CD4-positive, alpha-beta T cell treated with Interleukin-4 for 4 hours (primary cell): ENCODE data around the gene C7orf57.

Experiments
- DNase-seq: peaks from one replicate; pipeline ENCODE4 v3.0.0-alpha.2; 2020

The C7orf57 gene

DNA sequence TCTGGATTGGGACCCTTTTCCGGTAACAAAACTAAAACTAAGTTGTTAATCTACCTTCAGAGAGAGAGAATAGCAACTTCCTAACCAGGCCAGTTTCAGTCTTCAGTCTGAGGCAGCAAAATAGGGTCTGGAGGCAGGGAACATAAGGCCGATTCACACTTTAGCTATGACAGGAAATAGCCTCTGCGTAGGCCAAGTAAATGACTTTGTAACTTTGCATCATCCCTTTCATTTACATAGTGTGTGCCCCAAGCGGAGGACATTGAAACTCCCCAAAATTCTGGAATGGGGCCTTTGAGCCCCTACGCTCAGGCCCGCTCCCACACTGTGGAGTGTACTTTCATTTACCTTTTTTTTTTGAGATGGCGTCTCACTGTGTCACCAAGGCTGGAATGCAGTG, 52.0 kb downstream of the C7orf57 start:
- peak; percentile 35 for DNase-seq

DNA sequence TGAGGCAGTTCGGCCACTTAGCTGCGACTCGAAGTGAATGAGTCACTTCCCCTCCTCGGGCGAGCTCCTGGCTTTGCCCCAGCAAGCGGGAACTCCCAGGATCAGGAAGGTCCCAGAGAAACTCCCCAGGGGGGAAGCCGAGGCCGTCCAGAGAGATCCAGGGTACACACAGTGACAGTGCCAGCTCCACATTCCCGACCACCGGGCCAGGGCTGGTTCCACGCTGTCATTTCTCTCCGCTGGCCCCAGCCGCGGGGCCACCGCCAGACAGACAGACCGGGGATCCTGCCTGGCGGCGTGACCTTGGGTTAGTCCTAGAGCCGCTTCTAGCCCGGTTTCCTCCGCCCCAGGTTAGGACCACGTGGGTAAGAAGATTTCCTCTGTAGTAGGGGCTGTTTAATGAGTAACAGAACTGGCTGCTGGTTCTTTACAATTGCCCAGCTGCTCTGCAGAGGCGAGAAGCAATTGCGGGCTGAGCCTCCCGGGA, 53.3 kb downstream of the C7orf57 start:
- DNase-seq: no peak

DNA sequence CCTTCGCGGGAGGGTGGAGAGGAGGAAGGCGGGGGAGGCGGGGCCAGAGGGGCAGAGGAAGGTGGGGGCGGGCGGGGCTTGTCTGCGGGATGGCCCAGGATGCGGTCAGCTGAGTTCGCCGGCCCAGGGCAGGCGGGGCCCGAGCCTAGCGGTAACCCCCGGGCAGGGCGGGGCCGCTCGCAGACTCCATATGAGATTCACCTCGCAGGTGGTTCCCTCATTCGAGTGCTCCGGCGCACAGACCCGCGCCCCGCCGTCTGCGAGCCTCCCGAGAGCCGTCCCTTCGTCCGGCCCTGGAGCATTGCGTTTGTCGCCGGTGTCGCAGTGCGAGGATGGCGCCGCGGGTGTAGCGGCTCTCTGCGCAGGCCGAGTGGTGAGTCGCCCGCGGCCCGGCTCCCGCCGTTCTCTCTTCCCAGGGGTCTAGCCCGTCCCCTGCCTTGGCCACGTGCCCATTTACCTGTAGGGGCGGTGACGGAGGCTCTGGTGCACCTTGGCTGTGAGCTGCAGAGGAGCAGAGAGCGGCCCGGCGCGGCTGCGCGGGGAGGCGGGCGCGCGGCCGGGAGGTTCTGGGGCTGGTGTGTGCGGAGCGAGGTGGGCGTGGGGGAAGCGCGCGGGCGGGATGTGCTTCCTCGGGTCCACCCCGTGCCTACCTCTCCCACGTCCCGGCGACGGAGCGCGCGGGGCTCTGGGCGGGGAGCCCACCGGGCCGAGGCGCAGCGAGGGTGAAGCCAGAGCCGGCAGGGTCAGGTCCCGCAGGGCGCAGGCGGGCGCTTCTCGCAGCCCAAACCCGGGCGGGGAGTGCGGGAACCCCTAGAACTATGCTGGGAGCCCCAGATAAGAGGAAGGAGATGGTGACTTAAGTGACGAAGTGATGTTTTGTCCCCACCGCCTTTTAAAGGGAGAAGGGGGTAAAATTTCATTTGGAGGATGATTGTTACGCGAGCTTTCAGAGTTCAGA, 54.0 kb downstream of the C7orf57 start, which contains the start of gene UPP1:
TSS of gene UPP1 (plus strand) at position 220 of the 958 bp plus-strand sequence. CDS start 5,519 bp downstream, outside the sequence.
- DNase-seq: peak; percentile 98

DNA sequence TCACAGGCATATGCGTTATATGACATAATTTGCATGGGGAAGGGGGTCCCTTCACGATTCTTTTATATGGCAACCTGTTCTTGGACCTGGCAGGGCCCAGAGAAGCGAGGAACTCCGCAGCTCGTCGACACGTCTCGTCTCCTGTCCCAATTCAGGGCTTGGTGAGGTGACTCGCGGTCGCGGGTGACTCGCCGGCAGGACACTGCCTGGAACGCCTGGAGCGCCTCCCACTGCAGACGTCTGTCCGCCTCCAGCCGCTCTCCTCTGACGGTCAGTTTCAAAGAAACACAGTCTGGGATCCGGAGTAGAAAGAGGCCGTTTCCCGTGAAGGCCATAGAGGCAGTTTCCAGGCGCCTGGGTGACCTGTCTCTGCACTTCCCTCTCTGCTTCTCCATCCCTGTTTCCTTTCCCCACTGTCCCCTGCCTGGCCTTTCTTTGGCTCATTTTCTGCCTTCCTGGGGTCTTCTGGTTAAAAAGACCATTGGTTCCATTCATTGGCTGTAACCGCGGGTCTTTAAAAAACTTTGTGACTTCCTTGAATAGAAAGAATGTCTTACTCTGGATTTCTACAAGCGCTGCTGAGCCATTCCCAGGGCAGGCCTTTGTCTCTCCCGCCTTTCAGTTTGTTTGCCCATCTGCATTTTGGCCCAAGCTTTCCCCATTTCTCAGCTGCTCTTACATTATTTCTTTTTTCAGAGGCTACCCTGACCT, 54.9 kb downstream of the C7orf57 start:
- no peak for DNase-seq

DNA sequence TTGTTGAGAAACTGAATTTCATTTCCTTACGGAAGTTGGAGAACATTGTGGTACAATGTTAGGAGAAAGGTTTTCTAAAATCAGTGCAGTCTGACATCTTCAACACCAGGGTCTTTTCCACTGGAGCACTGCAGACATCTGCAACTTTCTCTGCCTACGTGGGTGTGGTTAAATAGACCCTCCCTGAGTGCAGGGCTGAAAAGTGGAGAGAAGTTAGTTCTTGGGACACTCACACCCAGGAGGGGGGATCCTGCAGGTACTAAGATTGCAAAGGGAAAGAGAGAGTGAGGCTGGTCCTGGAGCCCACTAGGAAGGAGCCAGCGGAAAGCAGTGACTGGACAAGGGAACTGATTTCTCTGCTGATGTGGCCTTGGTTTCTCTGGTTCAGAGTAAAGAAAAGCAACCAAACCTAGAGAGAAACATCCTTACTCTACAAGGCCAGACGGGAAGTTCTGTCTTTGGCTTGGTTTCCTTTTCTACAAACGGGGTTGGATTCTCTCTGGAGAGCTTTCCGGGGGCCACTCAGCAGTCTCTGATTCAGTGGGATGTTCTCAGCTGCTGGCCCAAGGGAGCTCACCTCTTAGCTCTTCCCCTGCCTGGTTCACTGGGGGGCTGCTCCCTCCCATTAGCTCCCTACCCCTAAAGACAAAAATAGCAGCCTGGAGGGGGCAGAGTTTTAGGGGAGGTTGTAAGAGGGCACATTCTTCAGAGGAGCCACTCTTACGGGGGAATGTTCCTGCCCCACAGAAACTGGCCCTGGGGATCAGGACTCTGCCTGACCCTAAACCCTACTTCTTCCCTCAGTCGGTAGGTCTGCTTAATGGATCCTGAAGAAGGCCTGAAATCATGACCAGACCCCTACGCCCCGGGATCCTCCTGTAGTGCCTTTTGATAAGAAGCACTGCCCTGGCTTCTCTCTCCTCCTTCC, 56.4 kb downstream of the C7orf57 start:
- no peak for DNase-seq

DNA sequence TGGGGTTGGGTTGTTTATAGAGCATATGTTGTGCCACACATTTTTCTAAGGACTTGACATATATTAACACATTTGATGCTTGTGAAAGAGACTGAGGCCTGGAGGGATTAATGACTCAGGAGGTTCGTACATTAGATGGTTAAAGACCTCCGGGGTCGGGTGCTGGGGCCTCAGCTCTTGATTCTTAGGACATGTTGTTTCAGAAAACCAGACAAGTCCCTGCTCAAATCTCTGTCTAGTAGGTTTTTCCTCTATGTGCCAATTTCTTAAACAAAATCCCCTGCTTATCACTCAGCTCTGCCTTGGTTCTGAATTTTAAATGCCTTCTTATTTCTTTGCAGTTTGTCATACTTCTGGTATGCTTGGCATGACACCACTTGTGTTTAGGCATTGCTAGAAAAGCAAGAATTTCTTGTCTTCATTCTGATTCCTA, 59.5 kb downstream of the C7orf57 start:
- no peak for DNase-seq

DNA sequence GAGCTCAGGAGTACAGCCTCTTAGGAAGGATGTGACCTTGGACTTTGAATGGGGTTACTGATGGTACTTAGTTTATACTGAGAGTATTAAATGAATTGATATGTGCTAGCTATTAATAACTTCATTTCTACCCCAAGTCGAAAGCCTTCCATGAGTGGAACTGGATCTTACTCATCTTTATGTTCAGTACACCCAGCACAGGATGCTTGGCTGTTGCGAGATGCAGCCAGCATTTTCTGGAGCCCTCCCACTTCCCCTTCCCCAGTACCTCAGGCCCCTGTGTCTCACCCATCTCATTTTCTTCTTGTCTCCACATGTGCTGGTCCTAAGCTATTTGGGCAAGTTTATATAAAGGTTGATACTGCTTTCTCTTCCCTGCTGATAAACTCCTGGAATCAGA, 60.9 kb downstream of the C7orf57 start:
- peak; percentile 55 for DNase-seq

DNA sequence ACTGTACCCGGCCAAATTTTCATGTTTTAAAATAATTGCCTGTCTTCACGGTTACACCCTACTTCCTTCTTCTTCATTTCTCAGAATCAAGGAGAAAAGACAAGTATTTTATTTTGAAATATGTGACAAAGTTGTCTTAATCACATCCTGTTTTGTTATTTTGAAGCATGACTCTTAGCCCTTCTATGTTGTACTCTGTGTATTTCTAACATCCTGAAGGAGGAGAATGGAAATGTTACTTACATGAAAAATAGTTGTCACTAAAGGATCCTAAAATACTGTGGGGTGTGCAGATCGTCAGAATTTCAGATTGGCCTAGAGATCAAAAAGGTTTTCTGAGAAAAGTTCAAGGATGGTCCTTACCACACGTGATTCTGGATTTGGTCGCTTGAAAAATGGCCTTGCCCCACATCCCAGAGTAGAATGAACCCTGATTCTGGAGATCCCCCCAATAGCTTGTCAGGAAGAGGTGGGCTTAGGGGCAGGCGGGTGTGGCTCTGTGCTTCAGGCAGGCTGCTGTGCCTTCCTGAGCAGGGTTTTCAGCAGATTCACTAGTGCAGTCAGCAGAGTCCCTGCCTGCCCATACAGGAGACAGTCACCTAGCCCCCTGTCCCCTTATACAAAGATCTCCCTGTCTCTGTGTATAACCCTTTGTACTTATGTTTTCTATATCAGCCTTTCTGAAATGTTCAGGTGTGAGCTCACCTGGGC, 62.3 kb downstream of the C7orf57 start:
- peak; percentile 72 for DNase-seq

DNA sequence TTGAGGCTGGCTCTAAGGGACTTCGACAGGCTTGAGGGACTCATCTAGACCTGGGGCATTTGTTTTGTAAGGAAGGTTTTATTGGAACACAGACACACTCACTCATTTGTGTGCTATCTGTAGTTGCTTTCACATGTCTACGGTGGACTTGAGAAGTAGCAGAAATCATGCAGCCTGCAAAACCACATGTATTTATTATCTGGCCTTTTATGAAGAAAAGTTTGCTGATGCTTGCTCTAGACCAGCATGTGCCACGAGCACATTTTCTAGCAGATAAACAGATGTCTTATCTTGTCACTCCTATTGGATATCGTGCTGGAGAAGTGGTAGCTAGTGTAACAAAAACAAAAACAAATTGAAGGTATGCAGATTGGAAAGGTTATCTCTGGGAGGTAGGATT, 63.5 kb downstream of the C7orf57 start:
- DNase-seq: no peak

DNA sequence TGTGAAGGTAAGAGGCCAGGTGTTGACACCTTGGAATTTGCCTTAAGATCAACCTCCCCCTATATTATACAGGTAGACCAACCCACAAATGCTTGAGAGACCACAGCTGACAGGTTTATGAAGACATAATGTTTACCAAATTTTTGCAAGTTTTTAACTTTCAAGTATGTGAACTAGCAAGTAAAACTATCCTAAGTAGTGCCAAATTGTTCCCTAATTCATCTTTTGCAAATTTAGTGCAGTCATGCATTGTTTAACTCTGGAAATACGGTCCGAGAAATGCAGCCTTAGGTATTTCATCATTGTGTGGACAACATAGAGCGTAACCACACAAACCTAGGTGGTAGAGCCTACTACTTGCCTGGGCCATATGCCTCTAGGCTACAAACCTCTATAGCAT, 64.4 kb downstream of the C7orf57 start:
- DNase-seq: no peak

DNA sequence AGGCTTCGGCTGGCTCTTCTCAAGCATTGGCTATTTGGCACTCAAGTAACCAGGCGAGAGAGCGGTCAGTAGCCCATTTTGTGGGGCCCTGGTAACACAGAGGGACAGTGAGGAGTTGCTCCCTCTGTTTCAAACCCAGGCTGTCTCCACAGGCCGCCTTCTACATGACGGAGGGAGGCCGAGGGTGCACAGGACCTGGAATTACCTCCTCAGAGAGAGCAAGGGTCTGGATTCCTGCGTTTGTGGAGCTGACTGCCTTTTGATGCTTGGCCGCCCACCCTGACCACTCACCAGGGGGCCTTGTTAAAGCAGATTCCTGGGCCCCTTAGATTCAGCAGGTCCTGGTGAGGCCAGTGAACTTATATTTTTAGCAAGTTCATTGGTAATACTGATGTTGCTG, 66.0 kb downstream of the C7orf57 start:
- DNase-seq: no peak

DNA sequence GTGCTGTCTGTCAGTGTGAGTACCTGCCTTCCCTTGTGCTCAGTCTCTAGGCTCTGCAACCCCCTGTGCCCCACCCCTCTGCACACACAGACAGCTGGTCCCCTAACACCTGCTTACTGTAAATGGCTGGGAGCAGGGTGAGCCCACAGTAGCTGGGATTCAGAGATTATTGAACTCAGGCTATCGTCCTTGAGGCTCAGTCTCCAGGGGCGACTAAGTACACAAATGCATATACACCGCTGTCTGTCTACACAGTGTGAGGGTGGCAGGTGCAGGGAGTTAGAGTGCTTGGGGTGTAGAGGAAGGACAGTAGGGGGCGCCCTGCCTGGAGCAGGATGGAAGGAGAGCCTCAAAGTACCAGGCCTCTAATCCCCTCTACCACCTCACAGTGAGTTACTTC, 66.6 kb downstream of the C7orf57 start:
- no peak for DNase-seq

DNA sequence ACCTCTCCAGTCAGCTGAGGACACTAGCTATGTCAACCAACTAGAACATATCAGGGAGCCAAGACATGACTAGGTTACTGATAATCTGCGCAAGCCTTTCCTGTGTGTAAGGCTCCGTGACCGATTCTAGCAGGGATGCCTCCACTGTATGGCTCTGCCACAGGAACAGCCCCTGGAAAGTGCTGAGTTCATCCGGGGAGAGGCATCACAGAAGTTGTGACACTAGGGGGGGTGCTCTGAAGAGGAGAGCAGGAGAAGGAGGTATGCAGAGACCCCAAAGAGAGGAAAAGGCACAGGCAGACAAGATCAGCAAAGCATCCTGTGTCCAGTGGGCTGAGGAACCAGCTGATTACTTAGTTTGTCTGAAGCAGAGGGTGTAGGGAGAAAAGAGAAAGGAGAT, 67.2 kb downstream of the C7orf57 start:
- no peak for DNase-seq

DNA sequence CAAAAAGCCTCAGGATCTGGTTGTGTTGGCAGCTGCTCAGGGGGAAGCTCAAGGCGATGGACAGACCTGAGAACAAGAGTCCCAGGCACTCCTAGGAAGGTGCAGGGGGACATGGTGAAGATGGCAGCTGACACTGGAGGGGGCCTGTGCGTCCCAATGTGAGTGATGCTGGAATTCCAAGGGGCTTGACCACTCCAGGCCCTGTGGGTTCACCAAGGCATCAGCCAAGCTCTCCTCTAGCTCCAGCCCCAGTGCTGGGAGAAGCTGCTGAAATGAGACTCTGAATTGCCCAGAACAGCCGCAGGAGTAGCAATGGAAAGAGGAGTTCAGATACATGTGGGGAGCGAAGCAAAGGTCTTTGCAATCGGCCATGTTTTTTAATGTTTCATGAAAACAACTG, 69.7 kb downstream of the C7orf57 start:
- DNase-seq: no peak

DNA sequence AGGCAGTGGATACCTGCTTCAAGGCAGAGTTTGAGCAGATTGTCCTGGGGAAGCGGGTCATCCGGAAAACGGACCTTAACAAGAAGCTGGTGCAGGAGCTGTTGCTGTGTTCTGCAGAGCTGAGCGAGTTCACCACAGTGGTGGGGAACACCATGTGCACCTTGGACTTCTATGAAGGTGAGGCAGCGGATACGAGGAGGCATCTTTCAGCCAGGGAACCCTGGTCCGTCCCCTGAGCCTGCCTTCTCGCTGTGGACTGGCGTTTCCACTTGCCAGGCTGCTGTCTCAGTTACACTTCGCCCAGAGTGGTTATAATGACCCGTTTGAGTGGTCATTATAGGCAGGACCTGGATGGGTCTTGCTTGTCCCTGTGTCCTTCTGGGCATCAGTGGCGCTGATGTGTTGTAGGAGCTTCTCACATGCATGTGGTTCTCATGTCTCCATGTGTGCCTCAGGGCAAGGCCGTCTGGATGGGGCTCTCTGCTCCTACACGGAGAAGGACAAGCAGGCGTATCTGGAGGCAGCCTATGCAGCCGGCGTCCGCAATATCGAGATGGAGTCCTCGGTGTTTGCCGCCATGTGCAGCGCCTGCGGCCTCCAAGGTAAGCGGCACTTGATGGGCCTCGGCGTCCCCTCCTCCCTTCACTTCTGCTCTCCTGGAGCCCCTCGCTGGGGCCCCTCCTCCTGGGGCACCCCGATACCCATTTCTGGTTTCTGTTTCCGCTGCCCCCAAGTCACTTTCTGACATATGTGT, 71.7 kb downstream of the C7orf57 start:
- DNase-seq: no peak

DNA sequence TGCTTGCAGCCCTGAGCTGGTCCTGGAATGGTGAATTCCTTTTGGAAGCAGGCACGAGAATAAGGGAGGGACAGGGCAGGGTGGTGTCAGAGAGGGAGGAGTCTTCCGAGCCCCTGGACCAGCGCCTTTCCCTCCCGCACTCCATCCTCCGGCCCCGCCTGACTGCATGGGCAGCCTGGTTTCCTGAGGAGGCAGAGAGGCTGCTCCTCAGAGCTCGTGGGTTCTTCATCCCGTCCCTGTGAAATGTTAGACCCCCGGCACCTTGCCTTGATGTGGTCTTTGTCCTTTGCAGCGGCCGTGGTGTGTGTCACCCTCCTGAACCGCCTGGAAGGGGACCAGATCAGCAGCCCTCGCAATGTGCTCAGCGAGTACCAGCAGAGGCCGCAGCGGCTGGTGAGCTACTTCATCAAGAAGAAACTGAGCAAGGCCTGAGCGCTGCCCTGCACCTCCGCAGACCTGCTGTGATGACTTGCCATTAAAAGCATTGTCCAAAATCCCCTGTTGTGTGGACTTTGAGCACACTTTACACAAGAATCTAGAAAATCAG, 72.7 kb downstream of the C7orf57 start:
- no peak for DNase-seq

DNA sequence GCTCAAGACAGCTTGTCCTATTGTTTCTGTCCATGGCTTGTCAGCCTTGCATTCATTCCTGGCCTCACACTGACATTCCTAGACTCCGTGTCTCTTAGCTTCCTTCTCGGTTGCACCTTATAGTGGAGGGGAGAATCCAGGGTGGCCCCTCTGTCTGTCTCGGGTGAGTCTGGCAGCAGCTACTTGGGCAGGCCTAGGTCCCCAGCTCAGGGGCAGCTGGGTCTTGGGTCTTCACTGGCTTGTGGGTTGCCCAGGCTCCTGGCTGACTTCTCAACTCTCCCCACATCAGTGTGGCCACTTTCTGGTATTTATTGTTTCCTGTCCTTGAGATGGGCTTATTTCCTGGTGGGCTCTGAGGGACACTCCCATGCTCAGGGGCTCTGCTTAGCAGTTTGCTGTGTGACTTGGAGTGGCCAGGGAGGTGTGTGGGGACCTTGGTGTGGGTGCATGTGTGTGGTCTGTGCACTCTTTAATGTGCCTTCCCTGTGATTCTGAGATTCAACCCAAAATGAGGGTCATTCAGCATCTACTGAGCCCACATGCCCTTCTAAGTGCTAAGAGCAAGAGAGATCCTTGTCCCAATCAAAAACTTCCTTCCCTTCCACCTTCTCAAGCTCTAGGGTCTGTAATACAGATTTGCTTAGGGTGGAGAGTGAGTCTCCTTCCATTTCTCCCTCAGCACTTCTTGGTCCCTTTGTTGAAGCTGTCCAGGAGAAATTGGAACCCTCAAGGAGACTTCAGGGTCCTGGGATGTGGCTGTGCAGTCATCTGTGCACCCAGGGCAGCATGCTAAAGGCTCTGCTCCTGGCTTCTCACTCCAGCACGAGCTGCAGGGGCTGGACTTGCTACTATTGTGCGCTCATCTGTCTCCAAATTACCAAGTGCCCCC, 73.9 kb downstream of the C7orf57 start:
- DNase-seq: no peak

DNA sequence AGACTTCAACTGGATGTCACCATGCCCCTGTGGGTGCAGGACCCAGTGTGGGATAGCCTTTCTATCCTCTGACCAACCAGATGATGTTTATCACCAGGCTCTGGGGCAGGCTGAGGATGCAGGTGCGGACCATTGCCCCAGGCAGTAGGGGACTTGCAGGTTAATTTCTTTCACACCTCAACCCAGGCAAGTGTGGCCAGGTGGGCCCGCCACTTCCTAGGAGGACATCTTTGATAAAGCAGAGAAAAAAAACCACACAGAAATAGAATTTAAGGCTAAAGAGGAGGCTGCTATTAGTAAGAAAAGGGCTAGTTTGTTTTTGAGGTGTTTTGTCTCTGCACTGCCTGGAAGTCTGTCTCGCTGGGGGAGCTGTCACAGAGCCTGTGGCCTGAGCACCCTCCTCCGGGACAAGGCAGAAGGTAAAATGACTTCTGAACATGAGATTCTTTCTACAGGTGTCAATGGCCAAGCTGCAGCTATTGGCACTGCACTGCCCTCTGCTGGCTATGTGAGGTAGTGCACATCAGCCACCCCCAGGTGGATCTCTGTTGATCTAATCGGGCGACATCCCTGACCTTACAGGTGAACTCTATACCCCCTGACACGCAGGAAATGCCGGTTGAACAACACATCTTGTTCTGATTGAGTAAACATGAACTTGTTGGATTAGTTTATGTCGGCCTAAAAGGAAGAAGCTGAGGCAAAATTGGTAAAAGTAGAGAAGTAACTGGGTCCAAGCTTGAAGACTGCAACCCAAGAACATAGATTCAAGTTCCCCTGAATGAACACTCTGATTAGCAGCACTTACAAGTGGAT, 74.7 kb downstream of the C7orf57 start:
- peak; percentile 90 for DNase-seq

DNA sequence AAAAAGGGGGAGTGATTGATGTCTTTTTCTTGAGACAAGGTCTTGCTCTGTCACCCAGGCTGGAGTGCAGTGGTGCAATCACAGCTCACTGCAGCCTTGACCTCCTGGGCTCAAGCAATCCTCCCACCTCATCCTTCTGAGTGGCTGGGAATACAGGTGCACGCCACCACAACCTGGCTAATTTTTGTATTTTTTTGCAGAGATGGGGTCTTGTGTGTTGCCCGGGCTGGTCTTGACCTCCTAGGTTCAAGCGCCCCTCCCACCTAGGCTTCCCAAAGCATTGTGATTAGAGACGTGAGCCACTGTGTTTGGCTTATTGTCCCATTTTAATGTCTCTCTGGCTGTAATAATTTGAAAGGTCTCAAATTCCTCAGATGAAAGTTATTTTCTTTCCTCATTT, 75.5 kb downstream of the C7orf57 start:
- DNase-seq: no peak
